ENCODE results near the gene RASSF1.

The RASSF1 gene

GRCh38 chr3:50378024-50378423 lies 37.4 kb upstream of the RASSF1 start:
- H3K4me3 ChIP-seq (ENCODE audit: low read depth, low read length), result no peak overlapping the region

GRCh38 chr3:50375258-50375931 lies 34.8 kb upstream of the RASSF1 start:
- Histone ChIP-seq H3K4me1 (ENCODE audit: control insufficient read depth, insufficient read depth, low read length, unreplicated experiment) (no peaks in the 10 kb centered on the region), H2AFZ (ENCODE audit: low read length, unreplicated experiment) (no peak overlapping the region), H3K4me3 (ENCODE audit: low read depth, low read length) (no peak overlapping the region), H3K79me2 (ENCODE audit: control insufficient read depth, insufficient read depth, low read length, unreplicated experiment) (no peaks in the 10 kb centered on the region), H3K27me3 (ENCODE audit: insufficient read depth, low read length) (peaks cover 10% of the 10 kb centered on the region), H3K27ac (ENCODE audit: low read depth, low read length) (no peak overlapping the region), H3K36me3 (ENCODE audit: insufficient read depth, low read length) (no peaks in the 10 kb centered on the region)

More at GRCh38 chr3:50378024-50378423, 37.4 kb upstream of the RASSF1 start:
- Histone ChIP-seq H3K36me3 (ENCODE audit: insufficient read depth, low read length) (no peaks in the 10 kb centered on the region), H3K27me3 (ENCODE audit: insufficient read depth, low read length) (no peaks in the 10 kb centered on the region; the same call in 1 of the 2 replicates), H3K79me2 (ENCODE audit: control insufficient read depth, insufficient read depth, low read length, unreplicated experiment) (no peaks in the 10 kb centered on the region), H3K4me1 (ENCODE audit: control insufficient read depth, insufficient read depth, low read length, unreplicated experiment) (no peaks in the 10 kb centered on the region), H2AFZ (ENCODE audit: low read length, unreplicated experiment) (no peak overlapping the region), H3K27ac (ENCODE audit: low read depth, low read length) (no peak overlapping the region)

- H3K4me3 ChIP-seq (ENCODE audit: low read depth, low read length), result no peak overlapping the region
- H3K79me2 ChIP-seq (ENCODE audit: control insufficient read depth, insufficient read depth, low read length, unreplicated experiment), result no peaks in the 10 kb centered on the region
- no peaks in the 10 kb centered on the region for H3K4me1 ChIP-seq (ENCODE audit: control insufficient read depth, insufficient read depth, low read length, unreplicated experiment)
- no peaks in the 10 kb centered on the region for H3K36me3 ChIP-seq (ENCODE audit: insufficient read depth, low read length)
- H2AFZ ChIP-seq (ENCODE audit: low read length, unreplicated experiment), result no peak overlapping the region
- H3K27ac ChIP-seq (ENCODE audit: low read depth, low read length), result no peak overlapping the region
- H3K27me3 ChIP-seq (ENCODE audit: insufficient read depth, low read length), result peaks cover 10% of the 10 kb centered on the region
These were observed 34.0 kb upstream of the RASSF1 start for GRCh38 chr3:50374363-50375257.

- H3K27me3 ChIP-seq (ENCODE audit: insufficient read depth, low read length), result peaks cover 10% of the 10 kb centered on the region
- no peaks in the 10 kb centered on the region for H3K4me1 ChIP-seq (ENCODE audit: control insufficient read depth, insufficient read depth, low read length, unreplicated experiment)
- no peak overlapping the region for H2AFZ ChIP-seq (ENCODE audit: low read length, unreplicated experiment)
- H3K4me3 ChIP-seq (ENCODE audit: low read depth, low read length), result no peak overlapping the region
- H3K27ac ChIP-seq (ENCODE audit: low read depth, low read length), result no peak overlapping the region
- no peaks in the 10 kb centered on the region for H3K79me2 ChIP-seq (ENCODE audit: control insufficient read depth, insufficient read depth, low read length, unreplicated experiment)
- H3K36me3 ChIP-seq (ENCODE audit: insufficient read depth, low read length), result no peaks in the 10 kb centered on the region
These were observed 32.8 kb upstream of the RASSF1 start for GRCh38 chr3:50373146-50374051.

DNA sequence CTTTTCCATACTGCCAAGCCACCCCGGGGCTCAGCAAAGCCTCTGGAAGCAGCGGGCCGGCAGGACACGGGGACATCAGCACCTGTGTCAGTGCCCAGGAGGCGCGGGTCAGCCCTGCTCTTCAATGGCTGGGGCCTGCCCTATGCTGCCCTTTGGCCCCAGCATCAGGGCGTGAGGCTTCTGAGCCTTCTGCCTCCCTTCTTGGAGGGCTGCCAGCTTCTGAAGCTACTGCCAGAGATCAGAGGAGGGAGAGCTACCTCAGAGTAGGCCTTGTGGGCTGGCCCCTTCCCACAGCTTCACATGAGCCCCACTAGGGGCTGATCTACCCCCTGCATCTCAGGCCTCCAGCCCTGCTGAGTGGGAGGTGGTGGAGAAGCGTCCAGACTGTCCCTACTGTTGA lies 31.7 kb upstream of the RASSF1 start:
- Histone ChIP-seq H3K27ac (ENCODE audit: low read depth, low read length) (no peak overlapping the region), H3K4me3 (ENCODE audit: low read depth, low read length) (no peak overlapping the region), H3K79me2 (ENCODE audit: control insufficient read depth, insufficient read depth, low read length, unreplicated experiment) (no peaks in the 10 kb centered on the region), H3K36me3 (ENCODE audit: insufficient read depth, low read length) (no peaks in the 10 kb centered on the region), H3K4me1 (ENCODE audit: control insufficient read depth, insufficient read depth, low read length, unreplicated experiment) (no peaks in the 10 kb centered on the region), H2AFZ (ENCODE audit: low read length, unreplicated experiment) (no peak overlapping the region), H3K27me3 (ENCODE audit: insufficient read depth, low read length) (peaks cover 10% of the 10 kb centered on the region)

DNA sequence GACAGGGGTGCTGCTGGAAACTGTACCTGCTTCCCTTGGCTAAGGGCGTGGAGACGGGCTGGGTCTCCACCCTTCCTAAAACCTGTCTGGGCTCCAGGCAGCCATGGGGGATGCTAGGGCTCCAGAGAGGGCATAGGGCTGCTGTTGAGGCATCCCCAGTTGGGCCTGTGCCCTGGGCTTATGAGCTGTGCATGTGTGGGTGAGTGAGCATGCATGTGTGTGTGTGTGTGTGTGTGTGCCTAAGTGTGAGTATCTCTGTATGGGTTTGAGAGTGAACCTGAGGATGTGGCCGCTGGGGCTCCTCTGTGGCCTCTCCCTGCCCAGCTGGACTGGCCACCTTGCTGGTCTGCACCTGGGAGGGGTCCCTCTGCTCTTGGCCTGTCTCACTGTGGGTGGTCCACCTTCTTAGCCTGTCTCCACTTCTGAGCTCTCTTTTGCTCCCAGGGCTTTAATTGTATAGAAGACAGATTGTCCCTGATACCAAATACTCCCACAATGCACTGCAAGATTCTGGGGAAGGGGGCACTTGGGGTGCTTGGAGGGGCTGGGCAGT lies 30.6 kb upstream of the RASSF1 start:
- H3K27ac ChIP-seq (ENCODE audit: low read depth, low read length), result no peak overlapping the region
- peaks cover 12% of the 10 kb centered on the region for H3K27me3 ChIP-seq (ENCODE audit: insufficient read depth, low read length)
- no peaks in the 10 kb centered on the region for H3K79me2 ChIP-seq (ENCODE audit: control insufficient read depth, insufficient read depth, low read length, unreplicated experiment)
- H3K36me3 ChIP-seq (ENCODE audit: insufficient read depth, low read length), result no peaks in the 10 kb centered on the region
- no peak overlapping the region for H2AFZ ChIP-seq (ENCODE audit: low read length, unreplicated experiment)
- H3K4me3 ChIP-seq (ENCODE audit: low read depth, low read length), result no peak overlapping the region
- H3K4me1 ChIP-seq (ENCODE audit: control insufficient read depth, insufficient read depth, low read length, unreplicated experiment), result no peaks in the 10 kb centered on the region

DNA sequence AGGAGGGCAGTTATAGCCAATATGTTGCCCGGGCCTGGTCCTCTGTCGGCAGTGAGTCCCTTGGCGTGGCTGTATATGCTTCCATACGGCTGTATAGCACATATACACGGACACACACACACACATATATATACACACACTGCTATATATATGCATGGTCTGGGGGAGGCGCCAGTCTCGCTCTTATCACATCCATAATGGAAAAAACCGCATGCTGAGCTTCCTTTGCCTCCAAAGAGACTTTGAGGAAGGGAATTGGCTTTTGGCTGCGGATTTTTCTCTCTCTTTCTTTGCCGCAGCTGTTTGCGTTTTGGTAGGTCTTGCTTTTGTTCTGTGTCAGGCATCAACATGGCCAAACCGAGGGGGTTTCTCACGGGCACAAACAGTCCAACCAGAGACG lies 30.0 kb upstream of the RASSF1 start:
- Histone ChIP-seq H3K4me1 (ENCODE audit: control insufficient read depth, insufficient read depth, low read length, unreplicated experiment) (no peaks in the 10 kb centered on the region), H3K4me3 (ENCODE audit: low read depth, low read length) (no peak overlapping the region), H3K27me3 (ENCODE audit: insufficient read depth, low read length) (peaks cover 18% of the 10 kb centered on the region)

DNA sequence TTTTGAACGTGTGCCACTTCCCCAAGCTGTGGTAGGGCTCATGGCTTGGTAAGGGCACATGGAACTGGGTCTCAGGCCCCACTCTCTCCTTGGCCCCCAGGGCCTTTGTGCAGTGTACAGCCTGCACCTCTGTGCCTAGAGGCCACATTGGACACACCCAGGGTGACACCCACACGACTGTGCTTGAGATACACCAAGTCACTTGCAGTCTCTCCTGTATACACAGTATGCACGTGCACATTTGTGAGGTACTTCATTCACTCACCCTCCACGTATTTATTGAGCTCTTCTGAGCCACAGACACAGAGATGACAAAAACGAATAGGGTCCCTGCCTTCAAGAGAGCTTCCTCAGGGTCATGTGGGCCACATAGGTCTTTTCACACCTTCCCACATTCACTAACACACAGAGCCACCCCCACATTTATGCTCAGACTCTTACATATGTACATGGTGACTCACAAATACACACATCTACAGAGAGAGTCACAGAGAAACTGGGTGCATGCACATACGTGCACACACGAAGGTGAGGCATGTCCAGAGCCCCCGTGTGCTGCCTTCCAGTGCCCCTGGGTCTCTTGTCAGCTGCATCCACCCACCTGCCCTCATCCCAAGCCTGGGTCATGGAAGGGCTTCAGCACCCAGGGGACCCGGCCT lies 28.5 kb upstream of the RASSF1 start:
- H3K36me3 ChIP-seq (ENCODE audit: insufficient read depth, low read length), result no peaks in the 10 kb centered on the region
- H3K27me3 ChIP-seq (ENCODE audit: insufficient read depth, low read length), result peaks cover 19% of the 10 kb centered on the region
- no peaks in the 10 kb centered on the region for H3K4me1 ChIP-seq (ENCODE audit: control insufficient read depth, insufficient read depth, low read length, unreplicated experiment)

More for the DNA sequence above, 30.0 kb upstream of the RASSF1 start:
- Histone ChIP-seq H2AFZ (ENCODE audit: low read length, unreplicated experiment) (no peak overlapping the region), H3K27ac (ENCODE audit: low read depth, low read length) (no peak overlapping the region), H3K79me2 (ENCODE audit: control insufficient read depth, insufficient read depth, low read length, unreplicated experiment) (no peaks in the 10 kb centered on the region), H3K36me3 (ENCODE audit: insufficient read depth, low read length) (no peaks in the 10 kb centered on the region)

GRCh38 chr3:50365842-50366220 lies 25.2 kb upstream of the RASSF1 start:
- H2AFZ ChIP-seq (ENCODE audit: low read length, unreplicated experiment), result no peak overlapping the region
- H3K79me2 ChIP-seq (ENCODE audit: control insufficient read depth, insufficient read depth, low read length, unreplicated experiment), result no peaks in the 10 kb centered on the region
- H3K4me3 ChIP-seq (ENCODE audit: low read depth, low read length), result no peak overlapping the region
- H3K36me3 ChIP-seq (ENCODE audit: insufficient read depth, low read length), result no peaks in the 10 kb centered on the region
- H3K4me1 ChIP-seq (ENCODE audit: control insufficient read depth, insufficient read depth, low read length, unreplicated experiment), result no peaks in the 10 kb centered on the region
- no peak overlapping the region for H3K27ac ChIP-seq (ENCODE audit: low read depth, low read length)
- peaks cover 11% of the 10 kb centered on the region for H3K27me3 ChIP-seq (ENCODE audit: insufficient read depth, low read length)

More for the DNA sequence above, 28.5 kb upstream of the RASSF1 start:
- Histone ChIP-seq H3K79me2 (ENCODE audit: control insufficient read depth, insufficient read depth, low read length, unreplicated experiment) (no peaks in the 10 kb centered on the region), H2AFZ (ENCODE audit: low read length, unreplicated experiment) (no peak overlapping the region), H3K4me3 (ENCODE audit: low read depth, low read length) (no peak overlapping the region), H3K27ac (ENCODE audit: low read depth, low read length) (no peak overlapping the region)

Data from ACC112 (cell line).